ENCODE data around the gene RFX2.
A peak's percentile ranks its signal among the peaks of the same experiment; 100 is the strongest.

RFX2 gene

DNA sequence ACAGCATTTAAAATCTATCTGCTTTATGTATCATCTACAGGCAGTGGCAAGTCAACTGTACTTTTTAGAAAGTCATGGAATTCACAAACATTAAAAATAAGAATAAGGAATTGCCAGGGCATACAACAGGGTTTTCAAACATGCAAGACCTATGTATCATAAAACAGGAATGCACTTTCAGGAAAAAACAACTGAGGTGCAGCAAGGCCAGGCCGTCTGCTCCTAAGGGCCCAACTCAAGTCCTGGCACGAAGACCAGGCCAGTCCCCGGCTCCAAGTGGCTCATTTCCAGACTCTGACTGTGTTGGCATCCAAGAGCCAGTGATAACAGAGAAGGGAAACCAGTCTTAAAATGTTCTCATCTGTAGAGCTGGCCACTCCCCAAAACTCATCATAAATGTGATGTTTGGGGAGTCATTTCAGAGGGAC is 7.1 kb downstream of the RFX2 start:
- DNase-seq = no peak

DNA sequence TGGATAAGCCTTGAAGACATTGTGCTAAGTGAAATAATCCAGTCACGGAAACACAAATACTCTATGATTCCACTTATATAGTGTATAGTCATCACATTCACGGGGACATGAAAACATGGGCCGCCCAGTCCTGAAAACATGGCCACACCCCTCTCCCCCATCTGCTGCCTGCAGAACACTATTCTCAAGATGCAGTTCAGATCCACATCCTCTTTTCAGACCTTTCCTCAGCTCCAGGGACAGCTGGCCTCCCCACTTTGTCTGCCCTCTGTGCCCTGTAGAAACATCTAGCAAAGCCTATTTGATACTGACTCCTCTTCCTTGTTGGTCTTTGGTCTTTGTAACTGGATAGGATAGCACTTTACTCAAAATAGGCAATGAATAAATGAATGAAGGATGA is 8.3 kb downstream of the RFX2 start:
- no peak for DNase-seq

GRCh38 chr19:6101291-6101825 is 8.9 kb downstream of the RFX2 start:
- DNase-seq = no peak

DNA sequence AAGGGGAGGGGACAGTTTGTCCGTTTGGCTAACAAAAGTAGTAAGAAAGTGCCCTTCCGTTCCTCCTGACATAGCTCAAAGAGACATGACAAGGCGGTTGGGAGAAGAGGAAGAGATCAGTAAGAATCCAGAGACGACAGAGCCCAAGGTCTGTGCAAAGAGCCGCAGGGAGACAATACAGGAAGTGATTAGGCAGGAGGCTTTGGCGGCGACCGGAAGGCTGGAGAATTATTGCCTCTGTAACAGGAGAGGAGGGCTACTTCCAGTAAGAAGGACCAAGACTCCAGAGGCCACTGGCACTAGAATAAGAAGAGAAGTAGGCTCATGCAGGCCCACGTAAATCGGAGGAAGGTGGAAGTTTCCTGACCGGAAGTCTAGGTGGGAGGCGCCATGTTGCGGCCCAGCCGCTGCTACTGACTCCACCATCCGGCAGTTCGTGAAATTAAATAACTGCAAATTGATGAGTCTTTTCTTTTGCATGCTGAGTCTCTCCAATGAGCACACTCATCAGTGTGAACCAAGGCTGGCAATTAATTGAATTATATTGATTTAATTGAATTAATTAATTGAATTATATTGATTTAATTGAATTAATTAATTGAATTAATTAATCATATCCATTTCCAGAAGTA is 9.9 kb downstream of the RFX2 start:
- DNase-seq = no peak

GRCh38 chr19:6099599-6099998 is 10.7 kb downstream of the RFX2 start:
- no peak for DNase-seq

GRCh38 chr19:6099033-6099432 is 11.3 kb downstream of the RFX2 start:
- peak; percentile 24 for DNase-seq

DNA sequence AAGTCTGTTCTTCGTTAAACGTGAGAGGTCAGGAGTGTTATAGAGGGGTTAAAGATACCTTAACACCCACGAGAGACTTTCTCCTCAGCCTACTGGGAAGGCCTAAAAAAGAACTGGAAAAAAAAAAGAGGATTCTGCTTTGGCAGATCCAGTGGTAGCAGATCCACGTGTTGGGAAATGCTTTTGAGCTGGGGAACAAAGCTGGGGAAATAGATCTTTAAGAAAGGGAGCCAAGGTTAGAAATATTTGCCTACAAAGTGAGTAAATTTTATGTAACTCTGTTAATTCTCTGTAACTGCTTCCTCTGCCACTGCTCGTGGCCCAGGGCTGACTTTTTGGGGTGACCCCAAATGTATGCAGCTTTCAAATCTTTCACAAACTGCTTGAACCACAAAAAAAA is 11.7 kb downstream of the RFX2 start:
- DNase-seq = peak; percentile 19

DNA sequence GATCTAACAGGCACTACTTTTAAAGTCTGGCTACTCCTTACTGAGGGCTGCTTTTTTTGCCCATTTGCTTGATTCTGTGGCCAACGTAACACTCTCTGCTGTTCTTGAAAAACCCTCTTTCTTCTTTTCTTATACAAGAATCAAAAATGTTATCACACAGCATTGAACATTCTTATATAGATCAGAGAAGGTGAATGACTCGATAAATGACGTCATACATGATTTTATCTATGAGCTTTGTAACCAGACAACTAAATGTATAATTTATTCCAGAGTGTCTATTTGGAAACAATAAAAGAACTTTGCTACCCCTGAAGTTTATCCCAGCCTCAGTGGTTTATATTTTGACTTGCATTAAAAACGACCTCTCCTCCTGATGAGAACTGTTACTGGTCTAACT is 12.4 kb downstream of the RFX2 start:
- DNase-seq = no peak

GRCh38 chr19:6095760-6096159 is 14.5 kb downstream of the RFX2 start:
- DNase-seq = no peak

- peak; percentile 21 for DNase-seq
These were observed 17.7 kb downstream of the RFX2 start for GRCh38 chr19:6092329-6093286.

GRCh38 chr19:6091771-6092291 is 18.5 kb downstream of the RFX2 start:
- no peak for DNase-seq

- no peak for DNase-seq
These were observed 19.7 kb downstream of the RFX2 start for GRCh38 chr19:6090634-6091033.

DNA sequence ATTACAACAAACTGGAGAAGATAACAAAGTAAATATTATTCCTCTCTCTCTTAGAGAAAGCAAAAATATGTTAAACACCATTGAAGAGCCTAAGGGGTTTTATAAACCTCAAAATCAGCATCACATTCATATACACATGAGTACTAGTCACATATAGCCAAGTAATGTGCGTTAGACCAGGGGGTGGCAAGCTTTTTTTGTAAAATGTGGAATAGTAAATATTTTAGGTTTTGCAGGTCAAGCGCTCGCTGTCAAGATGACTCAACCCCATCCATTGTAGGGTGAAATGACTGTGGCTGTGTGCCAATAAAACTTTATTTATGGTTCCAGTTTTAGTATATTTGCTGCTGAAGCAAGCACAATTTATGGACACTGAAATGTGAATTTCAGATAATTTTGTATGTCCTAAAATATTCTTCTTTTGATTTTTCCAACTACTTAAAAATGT is 21.7 kb downstream of the RFX2 start:
- no peak for DNase-seq

DNA sequence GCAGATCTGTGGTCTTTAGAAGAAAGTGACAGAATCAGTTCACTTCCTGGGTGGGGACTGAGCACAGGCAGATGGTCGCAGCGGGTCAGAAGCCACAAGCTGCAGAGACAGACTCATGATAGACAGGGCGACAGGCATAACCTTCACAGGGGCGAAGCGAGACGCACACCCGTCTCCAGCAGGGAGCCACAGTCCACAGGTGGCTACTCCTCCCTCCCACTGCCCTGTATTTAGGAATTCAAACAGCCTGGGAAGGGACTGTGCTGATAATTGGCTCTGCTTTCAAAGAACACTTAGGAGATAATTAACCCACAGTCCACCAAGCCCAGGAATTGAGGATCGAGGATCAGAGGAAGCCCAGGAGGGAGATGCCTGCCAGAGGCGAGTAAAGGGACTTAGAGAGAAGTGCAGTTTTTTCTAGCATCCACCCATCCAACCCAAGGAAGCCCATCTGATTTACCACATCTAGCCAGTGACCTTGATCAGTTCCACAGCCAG is 23.2 kb downstream of the RFX2 start:
- DNase-seq = no peak

DNA sequence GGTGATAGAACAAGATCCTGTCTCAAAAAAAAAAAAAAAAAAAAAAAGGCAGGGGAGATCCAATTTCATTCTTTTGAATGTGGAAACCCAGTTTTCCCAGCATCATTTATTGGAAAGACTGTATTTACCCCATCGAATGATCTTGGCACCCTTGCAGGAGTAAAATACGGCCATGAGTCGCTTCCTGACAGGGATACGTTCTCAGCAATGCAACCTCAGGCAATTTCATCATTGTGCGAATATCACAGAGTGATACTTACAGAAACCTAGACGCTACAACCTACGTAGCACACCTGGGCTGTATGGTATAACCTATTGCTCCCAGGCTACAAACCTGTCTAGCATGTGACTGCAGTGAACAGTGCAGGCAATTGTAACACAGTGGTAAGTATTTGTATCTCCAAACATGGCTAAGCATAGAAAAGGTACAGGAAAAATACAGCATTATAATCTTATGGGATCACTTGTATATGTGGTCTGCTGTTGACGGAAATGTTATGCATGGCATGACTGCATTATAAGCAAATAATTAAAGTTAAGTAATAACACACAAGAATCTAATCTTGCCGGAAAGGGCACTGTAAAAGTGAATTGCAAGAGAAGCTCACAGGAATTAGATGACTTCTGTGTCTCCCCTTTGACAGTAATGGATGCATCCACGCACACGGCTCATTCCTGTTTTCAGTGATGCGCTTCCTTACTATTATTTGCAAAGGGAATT is 24.1 kb downstream of the RFX2 start:
- DNase-seq = no peak

DNA sequence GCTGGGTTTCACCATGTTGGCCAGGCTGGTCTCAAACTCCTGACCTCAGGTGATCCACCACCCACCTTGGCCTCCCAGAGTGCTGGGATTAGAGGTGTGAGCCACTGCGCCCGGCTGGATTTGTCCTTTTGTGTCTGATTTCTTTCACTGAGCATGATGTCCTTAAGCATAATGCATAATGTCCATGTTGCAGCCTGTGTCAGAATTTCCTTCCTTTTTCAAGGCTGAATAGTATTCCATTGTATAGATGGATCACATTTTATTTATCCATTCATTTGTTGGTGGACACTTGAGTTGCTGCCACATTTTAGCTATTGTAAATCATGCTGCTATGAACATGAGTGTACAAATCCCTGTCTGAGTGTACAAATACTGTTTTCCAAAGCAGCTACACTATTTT is 25.5 kb downstream of the RFX2 start:
- DNase-seq = no peak

DNA sequence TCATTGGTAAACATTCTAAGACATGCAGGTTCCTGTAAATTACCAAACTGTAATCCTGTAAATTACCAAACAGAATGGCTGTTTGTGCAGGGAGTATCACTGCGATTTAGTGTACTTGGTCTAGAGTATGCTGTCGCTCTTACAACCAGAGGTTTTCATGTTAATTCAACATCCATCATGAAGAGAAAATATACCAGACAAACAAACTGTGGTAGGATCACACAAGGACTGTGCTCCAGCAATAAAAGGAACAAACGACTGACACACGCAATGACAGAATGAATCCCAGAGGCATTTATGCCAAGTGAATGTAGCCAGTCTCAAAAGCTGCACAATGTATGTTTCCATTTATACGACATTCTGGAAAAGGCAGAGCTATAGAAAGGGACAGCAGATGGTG is 31.2 kb downstream of the RFX2 start:
- no peak for DNase-seq

- DNase-seq = no peak
These were observed 32.2 kb downstream of the RFX2 start for GRCh38 chr19:6078068-6078467.

DNA sequence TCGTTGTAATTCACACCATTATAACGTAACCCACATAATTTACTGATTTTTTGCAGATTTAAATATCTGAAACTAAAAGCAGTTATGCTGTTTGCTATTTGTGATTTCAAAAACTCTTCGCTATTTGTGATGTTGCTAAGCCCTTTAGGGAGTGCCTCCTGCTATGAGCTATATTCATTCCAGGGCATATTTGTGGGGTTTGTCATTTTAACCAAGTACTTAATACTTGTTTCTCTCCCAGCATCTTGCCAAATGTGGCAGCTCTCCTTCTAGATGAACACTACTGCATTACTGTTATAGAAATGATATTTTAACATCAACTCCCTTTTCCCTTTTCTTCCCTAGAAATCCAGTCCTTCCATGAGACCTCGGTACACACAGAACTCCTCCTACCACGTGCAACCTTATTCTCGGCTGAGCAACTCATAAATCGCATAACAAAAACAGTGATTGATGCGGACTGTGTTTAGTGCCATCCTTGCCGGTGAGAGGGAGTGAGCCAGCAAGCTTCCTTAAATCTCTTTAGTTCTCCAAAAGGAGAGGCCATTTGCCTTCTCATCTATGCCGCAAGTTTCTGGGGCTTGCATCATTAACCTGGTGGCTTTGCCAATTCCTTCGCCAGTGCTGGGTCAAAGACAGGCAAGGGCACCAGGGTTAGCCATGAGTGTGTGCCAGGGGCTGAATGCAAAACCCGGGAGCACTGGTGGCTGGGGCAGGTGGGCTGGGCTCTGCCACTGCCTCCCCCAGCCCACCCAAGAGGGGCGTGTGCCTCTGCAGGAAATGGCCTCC is 33.4 kb downstream of the RFX2 start:
- no peak for DNase-seq

DNA sequence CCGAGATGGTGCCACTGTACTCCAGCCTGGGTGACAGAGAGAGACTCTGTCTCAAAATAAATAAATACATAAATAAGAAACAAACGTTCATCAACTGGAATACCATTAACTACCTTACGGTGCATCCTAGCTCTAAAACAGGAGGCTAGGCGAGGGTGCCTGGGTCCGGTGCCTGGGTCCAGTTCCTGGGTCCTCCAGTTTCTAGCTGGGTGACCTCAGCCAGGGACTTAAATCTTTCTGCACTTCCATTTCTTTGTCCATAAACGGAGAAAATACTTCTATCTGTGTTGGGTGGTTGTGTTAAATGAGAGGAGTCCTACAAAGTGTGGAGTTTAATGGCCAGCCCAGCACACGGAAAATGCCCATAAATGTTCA is 34.0 kb downstream of the RFX2 start:
- DNase-seq = no peak

- no peak for DNase-seq
These were observed 35.4 kb downstream of the RFX2 start for GRCh38 chr19:6074709-6075403.

Data from midbrain (tissue), 1 donor.